GM21717 (cell line): Measurements from ENCODE around the gene UBE2G2.

Source experiments
- ATAC-seq: cut with Tn5 transposase; IDR thresholded peaks from one replicate; pipeline ENCODE4 v1.9.1; 2021; ENCODE audit warnings: mild to moderate bottlenecking, moderate library complexity; ENCODE audit not compliant: unreplicated experiment

The UBE2G2 gene

DNA sequence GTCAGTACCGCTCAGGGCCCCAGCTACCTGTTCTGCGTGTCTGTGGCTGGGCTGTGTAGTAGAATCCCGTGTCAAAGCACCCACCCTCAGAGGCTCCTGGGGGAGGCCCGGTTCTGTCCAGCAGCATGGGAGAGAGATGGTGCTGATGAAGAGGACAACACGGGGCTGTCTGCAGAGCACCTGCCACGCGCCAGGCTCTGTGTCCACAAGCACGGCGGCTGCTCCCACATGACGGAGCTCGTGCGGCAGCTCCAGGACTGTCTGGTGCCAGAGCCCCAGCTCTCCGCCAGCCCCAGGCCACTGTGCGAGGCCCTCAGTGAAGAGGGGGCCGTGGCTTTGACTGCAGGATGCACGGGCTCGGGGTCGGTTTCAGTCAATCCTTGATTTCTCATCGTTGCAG lies 48.3 kb downstream of the UBE2G2 start:
- ATAC-seq = no peak

DNA sequence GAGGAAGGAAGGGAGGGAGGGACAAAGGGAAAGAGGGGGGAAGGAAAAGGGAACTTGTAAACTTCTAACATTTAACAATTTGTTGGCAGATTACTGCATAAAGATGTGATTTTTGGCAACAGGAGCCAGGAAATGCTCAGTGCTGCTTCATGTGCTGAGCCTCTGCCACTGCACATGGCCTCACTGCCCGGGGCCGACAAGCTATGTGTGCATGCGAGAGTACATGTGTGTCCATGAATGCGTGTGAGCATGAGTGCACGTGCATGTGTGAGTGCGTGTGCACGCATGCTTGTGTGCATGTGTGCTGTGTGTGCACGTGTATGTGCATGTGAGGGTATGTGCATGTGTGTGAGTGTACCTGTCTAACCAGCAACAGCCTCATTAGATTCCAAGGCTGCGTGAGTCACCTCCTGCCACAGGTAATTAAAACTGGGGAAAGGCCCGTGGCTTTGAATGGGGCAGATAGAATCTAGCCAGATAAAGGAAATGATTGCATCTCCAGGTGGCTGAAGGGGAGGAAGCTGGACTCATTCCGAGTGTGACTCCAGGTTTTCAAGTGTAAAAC lies 48.9 kb downstream of the UBE2G2 start:
- ATAC-seq = no peak

DNA sequence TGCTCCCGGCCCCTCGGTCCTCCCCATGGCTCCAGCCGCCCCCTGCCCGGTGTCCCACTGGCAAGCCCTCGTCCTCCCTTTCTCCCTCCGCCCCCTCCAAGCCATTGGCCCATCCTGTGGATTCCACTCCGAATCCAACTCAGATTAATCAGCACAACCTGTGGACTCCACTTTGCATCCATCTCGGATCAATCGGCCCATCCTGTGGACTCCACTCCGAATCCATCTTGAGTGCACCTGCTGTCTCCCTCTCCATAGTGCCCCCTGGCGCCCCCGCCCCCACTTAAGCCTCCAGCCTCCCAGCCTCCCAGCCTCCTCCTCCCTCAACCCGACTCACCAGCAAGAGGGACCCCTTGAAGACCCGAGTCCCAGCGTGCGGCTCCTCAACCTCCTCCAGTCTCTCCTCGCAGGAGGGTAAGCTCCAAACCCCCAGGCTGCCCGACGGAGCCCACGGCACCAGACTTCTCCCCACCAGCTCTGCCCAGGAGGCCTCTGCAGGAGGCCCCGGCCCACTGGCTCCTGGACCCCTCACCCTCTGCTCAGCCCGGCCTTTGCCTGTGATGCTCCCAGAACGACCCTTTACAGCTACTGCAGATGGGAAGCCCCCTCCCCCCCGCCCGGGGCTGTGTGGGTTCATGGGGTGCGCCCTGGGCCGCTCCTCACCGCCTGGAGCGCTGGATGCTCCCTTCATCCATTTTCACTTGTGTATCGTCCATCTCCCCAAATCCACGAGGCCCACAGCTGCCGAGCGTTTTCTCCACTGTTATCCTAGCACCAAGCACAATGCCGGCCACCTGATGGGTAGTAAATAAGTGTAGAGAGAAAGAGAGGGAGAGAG lies 49.6 kb downstream of the UBE2G2 start:
- no peak for ATAC-seq

DNA sequence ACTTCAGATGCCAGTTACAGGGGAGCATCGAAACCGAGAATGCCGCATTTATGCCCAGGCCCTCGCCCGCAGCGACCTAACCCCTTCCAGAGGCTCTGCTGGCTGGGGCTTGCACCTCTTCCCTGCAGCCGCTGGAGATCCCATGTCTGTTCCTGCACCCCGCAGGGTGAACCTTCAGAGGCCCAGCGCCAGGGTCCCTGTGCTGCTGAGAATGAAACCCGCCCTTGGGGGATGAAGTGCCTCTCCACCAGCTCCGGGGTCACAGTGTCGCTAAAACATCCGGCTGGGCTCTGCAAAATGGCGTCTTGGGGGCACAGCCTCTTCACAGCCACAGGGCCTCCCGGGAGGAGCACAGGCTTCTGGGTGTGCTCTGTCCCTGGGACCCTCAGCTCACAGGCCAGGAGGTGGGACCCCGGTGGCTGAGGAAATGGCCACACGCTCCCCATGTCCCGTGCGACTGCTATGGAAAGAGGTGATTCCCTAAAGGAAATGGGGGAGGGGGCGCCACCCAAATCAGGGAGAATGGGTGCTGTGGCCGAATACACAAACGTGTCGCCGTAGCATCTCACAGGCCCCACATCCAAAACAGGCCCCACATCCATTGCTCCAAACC lies 50.3 kb downstream of the UBE2G2 start:
- no peak for ATAC-seq

GRCh38 chr21:44750675-44751025 lies 51.0 kb downstream of the UBE2G2 start:
- ATAC-seq = no peak

DNA sequence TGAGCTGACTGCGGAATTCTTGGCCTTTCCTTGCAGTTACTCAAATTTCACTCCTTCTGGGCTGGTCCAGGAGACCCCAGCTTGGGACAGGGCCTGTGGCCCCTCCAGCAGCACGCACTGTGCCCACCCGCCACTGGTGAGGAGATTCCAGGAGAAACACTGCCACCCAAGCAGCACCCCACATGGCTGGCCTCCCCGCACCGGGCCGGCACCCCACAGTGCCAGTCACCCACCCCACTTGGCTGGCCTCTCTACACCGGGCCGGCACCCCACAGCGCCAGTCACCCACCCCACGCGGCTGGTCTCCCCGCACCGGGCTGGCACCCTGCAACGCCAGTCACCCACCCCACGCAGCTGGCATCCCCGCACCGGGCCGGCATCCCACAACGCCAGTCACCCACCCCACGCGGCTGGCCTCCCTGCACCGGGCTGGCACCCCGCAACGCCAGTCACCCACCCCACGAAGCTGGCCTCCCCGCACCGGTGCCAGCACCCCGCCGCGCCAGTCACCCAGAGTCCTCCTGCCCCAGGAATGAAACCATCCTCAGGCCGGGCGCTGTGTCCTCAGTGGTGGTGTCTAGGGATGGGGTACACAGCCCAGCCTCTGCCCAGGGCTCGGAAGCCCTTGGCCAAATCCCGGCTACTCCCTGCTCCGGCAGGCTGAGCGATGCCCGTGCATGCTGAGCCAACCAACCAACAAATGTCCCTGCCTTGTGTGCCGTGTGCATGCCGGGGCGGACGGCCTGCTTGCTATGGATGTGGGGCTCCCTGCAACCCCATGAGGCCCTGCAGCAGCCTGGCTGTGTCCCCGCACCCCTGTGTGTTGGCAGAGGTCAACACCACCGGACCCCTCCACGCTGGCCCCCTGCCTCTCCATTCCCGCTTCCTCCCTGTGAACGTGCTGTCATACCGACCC lies 51.6 kb downstream of the UBE2G2 start:
- ATAC-seq = no peak

DNA sequence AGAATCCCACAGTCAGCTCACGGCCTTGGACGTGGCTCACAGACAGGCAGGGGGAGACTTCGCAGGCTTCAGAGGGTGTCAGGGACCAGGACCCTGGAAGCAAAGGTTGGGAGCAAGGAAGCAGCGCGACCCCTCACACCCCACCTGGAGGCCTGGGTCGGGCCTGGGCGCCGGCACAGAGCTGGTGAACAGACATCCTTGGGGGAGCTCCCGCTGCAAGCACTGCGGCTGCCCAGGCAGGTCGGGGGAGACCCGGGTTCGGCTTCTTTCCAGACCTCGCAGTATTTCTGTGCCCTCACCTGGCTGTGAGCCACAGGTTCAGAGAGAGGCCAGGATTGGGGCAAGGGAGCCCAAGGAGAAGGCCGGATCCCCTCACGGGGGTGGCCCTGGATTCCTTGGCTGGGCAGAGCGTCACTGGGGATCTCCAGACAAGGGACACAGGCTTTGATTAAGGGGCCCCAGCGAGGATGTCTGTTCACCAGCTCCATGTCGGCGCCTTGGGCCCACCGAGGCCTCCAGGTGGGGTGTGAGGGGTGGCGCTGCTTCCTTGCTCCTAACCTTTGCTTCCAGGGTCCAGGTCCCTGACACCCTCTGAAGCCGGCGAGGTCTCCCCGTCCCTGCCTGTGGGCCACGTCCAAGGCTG lies 52.4 kb downstream of the UBE2G2 start:
- no peak for ATAC-seq

DNA sequence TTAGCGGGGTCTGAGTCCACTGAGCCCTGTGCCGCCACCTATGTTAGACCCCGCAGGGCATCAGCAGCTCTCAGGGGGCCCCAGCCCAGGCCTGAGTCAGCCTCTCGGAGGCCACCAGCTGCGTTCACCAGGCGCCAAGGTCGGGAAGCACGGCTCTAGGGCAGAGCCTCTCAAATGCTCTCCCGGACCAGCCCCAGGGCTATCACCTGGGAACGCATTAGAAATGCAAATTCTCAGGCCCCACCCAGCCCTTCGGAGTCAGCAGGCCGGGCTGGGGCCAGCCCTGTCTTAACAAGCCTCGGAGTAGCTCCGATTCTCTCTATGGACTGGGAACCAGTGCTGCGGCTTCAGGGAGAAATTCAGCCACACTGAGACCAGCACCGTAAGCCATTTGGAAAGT lies 53.0 kb downstream of the UBE2G2 start:
- ATAC-seq = no peak

GRCh38 chr21:44742418-44743153 lies 59.0 kb downstream of the UBE2G2 start:
- no peak for ATAC-seq

- ATAC-seq = no peak
Observed at GRCh38 chr21:44741921-44742320, 59.7 kb downstream of the UBE2G2 start.

GRCh38 chr21:44740742-44741141 lies 60.9 kb downstream of the UBE2G2 start:
- ATAC-seq = no peak

- no peak for ATAC-seq
Observed at GRCh38 chr21:44739316-44739715, 62.3 kb downstream of the UBE2G2 start.

DNA sequence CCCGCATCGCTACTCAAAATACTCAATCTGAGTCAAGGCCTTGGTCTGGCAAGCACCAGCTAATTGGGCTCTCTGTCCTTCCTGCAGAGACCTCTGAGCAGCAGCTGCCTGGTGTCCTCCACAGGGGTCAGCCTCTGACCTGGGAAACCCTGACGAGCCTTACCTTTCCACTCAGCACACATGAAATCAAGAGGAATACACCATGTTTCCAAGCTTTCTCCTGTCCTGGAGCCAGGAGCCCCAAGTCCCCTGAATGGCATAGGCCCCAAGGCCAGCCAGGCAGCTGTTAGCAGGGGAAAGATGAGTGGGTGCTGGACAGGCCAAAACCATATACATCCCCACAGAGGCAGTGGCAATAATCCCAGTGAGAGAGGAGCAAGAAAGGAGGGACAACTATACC lies 63.0 kb downstream of the UBE2G2 start:
- no peak for ATAC-seq

DNA sequence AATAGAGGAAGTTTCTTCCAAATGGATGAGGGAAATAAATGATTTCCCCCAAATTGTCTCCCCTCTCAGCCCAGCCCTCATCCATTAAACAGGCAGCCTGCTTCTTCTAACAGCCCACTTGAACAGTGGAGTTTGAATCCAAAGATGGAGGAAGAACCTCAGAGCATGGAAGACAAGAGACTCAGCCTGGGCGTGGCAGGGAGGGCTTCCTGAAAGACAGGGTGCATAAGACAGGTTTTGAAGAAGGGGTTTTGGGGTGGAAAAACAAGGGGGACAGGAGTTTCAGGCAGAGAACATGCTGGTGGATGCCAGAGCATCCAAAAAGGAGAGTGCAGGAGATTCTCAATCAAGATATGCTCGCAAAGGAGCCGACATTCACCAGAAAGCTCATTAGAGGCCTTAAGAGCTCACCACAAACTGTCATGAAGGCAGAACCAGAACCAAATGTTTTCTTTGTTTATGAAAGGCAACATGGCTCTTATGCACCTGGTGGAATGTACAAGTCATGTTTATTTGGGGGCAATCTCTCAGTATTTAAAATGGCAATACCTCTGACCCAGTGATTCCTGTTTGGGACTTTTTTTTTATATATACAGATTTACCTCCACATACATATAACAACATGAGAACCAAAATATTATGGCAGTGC lies 63.8 kb downstream of the UBE2G2 start:
- ATAC-seq = no peak

DNA sequence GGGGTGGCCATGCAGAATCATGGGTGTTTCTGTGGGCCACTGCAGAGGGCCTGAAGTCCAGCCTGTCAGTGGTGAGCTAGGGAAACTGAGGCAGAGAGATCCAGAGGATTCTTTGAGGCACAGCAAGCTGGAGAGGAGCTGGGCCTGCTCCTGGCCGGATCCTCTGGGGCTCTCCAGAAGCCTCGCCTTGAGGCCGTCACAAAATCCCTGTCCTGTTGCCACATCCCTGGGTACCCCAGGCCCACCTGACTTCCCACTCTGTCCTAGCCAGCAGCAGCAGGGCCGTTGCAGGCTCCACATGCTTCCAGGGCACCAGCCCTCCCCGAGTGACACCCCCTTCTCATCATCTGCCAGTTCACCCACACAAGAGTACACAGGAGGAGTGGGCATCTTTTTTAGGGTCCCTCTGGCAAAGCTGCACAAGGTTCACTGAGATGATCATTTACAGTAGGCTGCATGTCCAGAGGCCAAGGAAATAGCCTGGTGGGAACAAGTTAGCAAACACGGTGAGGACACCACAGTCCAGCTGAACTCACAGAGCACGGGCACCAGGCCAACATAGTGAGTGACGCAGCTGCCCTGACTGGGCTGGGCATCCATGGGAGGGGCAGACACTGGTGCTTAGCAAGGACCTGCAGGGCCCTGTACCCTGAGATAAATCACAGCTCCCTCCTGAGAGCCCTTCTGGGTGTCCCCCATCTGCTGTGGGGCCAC lies 65.2 kb downstream of the UBE2G2 start:
- no peak for ATAC-seq

DNA sequence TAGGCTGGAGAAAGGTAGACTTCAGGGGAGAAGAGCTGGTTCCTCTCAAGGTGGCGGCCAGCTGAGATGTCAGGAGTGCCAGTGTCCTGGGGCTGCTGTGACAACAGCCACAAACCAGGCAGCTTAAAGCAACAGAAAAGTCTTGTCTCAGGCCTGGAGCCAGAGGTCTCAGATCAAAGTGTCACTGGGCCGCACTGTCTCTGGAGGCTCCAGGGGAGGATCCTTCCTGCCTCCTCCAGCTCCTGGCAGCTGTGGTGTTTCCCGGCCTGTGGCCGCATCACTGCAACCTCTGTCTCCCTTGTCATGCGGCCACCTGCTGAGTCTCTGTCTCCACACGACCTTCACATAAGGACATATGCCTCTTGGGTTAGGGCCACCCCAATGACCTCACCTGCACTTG lies 65.8 kb downstream of the UBE2G2 start:
- ATAC-seq = no peak

- no peak for ATAC-seq
Observed at GRCh38 chr21:44734841-44735240, 66.8 kb downstream of the UBE2G2 start.

GRCh38 chr21:44734026-44734745 lies 67.4 kb downstream of the UBE2G2 start:
- no peak for ATAC-seq
